GM19324 (cell line): ENCODE data around the gene SP100.
A peak's percentile ranks its signal among the peaks of the same experiment; 100 is the strongest.
"Not testable (repeated sequence)": the region's sequence is repeated elsewhere in the genome, so short reads cannot be mapped to it uniquely, and the experiment has no call there.

Source experiments
- ATAC-seq: cut with Tn5 transposase; IDR thresholded peaks from one replicate; pipeline ENCODE4 v1.9.1; 2021; ENCODE audit warnings: mild to moderate bottlenecking, moderate library complexity; ENCODE audit not compliant: unreplicated experiment, low FRiP score

Gene SP100

DNA sequence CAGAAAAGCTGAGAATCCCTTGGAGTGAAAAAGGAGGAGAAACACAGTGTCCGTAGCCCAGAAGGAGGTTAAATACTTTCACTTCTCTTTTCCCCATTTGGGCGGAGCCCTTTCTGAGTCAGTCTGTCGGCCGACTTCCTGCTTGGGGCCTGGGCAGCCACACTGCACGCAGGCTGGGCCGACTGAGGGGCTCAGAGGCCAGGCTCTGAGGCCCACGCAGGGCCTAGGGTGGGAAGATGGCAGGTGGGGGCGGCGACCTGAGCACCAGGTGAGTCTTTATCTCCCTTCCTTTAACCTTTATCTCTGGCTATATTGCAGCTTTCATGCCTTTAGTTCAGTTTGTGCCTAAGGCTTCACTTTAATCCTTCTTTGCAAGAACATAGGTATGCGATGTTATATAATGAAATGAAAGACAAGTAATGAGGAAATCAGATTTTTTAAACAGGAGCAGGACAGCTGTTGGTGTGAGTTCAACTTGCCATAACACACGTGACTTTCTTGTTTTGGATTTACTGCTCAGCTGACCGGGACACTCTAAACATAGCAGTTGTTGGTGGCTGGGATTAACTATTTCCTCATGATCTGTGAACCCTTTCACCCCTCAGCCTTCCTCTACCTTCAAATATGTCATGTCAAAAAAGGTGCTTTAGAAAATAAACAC is at the start of gene SP100:
Gene SP100 (plus strand): TSS at position 141 of the 661 bp plus-strand sequence. CDS start 96 bp downstream, at position 237.
- peak; percentile 71 for ATAC-seq

DNA sequence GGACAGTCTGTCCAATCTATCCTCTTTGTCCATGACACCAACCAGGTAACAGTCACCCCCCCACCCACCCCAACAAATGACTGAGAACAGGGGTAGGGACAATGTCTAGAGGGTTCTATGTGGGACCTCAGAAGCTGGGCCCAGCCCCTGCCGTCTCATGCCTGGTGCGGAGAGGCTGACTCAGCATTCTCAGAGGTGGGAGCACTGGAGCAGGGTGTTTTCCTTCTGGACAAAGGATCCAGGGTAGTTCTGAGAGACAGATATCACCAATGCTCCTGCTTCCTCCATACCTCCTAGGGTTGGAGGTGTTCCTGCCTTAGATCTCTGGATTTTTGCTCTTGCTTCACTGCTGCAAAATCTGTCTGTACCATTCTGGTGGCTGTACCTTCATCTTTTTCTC is 33.9 kb upstream of the SP100 start:
- ATAC-seq = no peak

DNA sequence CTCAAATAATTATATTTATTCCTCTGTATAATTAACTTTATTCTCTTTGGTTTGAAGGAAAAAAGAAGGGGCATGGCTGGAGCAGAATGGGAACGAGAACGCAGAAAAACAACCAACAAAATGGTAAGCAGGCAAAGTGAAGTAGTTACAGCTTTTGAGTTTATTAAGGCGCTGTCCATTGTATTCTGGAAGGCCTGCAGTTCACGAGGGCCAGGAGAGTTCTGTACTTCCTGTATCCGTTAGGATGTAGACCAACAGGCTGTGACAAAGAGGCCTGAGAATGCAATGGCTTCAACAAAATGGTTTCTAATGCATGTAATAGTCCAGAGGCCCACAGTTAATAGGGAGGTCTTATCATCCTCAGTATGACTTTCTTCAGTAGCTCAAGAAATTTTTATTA is 32.5 kb upstream of the SP100 start:
- no peak for ATAC-seq

DNA sequence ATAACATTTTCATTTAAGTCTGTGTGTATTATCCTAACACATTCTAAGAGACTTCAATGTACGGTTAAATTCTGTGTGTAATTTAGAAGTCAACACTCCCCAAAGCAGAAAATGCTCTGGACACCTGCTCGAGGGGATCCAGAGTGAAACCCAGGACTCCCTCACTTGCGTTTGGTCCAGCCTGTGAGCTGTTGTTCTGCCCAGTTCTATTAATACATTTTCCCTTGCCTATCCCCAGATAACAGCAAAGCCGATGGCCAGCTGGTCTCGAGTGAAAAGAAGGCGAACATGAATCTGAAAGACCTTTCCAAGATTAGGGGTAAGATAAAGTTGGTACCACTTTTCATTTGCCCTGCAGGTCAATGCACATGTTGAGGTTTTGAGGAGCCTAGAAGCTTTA is 31.0 kb upstream of the SP100 start:
- no peak for ATAC-seq

DNA sequence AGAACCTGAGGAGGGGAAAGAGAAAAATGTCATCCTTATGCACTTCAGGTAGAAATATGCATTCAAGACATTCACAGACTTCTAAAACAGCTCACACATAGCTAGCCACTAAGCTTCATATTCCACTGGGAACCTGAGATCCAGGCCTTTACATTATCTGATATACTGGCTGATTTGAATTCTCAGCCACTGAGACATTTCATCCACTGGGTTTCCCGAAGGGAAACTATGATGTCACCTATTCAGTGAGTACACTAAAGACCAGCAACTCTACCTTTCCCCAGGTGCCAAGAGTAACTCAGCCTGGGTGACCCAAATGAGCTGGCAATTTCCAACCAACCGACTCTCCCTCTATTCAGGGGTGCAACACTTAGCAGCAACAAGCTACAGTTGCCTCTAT is 21.7 kb upstream of the SP100 start:
- no peak for ATAC-seq

DNA sequence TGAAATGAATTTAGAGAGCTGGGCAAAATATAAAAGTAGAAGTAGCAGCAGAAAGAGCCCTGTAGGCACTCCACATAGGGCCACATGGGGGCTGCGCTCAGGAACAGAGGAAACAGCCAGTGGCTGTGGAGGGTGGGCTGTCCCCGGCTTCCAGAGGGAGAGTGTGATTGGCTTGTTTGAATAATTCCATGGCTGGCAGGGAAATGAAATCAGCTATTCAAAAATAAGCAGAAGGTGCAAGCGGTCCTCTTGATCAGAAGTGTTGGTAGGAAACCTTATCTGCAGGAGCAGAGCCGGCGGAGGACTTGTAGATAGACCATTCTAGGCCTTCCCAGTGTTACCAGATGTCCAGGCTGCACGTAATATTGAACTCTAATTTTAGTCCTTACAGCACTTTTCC is 17.3 kb upstream of the SP100 start:
- ATAC-seq = not testable (repeated sequence)

DNA sequence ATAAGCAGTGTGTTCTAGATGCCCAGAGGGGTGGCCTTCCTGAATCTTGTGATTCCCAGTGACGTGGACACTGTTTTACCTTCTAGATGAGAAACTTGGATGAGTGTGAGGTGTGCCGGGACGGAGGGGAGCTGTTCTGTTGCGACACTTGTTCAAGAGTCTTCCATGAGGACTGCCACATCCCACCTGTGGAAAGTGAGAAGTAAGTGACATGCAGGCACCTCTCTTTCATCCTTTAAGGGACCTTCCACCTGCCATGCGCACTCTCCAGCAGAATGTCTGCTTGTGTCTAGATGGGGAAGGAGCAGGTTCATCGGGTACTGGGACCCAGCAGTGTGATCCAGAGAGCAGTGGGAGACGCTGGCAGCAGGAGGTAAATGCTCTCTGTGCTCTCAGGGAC is 16.0 kb upstream of the SP100 start:
- ATAC-seq = no peak

DNA sequence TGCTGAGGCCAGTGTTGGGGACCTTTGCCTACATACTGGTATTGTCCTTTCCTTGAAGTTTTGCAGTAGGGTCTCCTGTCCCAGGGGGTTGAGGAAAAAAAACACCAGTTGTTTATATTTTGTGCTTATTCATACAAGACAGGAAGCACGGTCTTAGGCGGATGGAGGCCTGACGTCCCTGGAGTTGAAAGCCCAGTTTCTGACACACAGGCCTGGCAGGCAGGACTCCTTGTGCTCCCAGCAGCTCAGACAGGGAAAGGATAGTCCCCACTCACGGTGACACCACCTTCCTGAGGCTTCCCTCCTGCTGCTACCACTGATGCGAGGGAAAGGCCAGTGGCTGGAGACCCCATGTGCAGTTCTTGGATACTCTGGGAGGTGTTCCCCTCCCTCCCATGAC is 15.5 kb upstream of the SP100 start:
- no peak for ATAC-seq

DNA sequence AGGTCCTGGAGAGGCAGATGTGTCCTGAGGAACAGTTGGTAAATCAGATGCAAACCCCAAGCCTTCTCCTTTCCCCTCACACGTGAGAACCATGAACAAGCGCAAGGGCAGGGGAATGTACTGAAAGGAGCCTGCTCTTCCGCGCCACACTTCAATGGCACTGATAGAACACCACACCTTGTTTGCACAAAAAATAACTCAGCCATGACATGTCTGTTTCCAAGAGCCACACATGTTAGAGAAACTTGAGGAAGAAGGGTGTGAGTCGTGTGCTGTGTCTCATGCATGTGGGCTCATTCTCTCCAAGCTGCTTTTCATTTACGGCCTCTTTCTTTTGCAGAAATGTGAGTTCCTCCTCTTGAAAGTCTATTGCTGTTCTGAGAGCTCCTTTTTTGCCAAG is 15.0 kb upstream of the SP100 start:
- ATAC-seq = not testable (repeated sequence)

DNA sequence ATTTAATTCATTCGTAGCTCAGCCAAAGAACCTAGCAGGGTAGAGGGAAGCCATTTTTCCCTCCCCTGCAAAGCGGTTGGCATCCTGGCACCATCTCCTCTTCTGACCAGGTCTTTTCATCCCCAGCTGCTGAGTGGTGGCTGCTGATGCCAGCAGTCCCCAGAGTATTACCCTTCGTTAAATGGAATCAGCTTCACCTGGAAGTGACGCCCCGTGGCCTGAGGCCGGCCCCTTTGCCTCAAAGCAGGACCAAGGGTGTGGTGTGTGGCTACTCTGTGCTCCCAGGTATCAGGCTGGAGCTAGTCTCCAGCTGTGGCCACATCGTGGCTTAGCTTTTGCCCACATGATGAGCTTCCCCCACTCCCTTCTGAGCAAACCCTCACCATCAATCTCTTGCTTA is 12.3 kb upstream of the SP100 start:
- ATAC-seq = no peak

DNA sequence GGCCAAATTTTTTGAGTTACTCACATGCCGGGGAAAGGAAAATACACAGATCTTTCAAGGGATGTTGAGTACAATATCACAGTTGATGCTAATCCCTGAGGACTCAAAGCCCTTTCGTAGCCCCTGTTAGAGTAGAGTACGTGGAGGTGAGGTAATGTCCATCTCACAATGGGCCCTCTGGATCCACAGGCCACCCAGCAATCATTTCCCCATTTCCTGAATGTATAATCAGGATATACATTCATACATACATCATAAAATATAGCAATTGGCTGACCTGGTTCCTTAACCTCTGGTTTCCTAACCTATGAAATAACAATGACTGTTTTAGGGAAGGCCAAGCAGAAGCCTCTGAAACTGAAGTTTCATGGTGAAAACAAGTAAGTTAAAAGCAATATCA is 10.2 kb upstream of the SP100 start:
- ATAC-seq = no peak

DNA sequence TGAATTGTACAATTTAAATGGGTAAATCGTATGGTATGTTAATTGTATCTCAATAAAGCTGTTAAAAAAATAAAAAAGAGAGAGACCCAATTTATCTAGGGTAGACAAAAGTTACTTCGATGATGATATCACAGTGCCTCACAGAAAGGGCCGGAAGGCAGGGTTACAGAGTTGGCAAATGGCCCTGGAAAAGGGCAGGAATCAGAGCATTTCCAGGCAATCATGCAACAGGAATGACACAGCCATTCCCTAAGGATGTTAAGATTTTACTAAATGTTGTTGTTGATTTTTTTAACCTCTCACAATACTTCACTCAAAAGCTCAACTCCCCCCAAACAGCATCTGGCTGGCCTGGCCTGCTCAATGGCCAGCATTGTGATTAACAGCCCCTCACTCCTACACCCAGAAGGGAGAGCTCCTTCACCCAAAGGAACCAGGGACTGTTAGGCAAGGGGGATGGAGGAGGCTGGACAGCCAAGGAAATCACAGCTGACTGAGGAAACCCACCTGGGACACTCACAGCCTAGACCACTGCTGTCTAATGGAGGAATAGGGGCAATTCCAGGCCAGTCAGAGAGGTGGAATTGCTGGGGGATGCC is 7.7 kb upstream of the SP100 start:
- ATAC-seq = no peak

DNA sequence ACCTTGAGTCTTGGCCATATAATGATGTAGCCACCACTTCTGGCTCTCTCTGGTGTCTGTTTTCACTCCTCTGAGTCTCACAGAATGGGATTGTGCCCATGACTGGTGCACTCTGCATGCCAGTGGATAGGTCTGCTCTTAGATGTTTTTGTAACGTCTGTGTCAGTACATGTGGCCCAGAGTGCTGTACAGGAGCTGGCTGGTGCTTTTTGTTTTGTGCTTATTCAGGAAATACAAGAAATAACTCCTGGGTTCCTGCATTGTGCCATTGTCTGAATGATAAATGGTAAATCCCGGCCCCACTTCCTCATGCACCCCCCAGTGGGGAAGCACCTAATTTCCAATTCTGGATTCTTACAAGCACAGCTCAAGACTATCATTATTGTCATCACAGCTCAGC is 6.7 kb upstream of the SP100 start:
- not testable (repeated sequence) for ATAC-seq

DNA sequence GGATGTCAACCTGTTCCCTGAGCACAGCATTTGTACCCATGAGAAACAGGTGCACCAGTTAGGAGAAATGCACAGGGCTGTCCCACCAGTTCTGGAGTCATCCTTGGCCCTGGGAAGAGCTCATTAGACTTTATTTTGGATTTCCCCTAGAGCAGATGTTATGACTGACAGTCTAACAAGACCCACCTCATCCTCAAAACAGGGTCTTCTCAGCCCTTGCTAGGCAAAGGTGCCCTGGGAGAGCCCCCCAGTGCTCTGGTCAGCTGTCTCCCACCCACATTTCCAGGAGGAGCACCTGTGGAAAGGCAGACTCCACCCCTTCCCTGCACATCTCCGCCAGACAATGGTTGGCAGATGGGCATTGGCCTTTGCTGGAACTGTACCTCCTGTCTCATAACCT is 5.7 kb upstream of the SP100 start:
- ATAC-seq = no peak

DNA sequence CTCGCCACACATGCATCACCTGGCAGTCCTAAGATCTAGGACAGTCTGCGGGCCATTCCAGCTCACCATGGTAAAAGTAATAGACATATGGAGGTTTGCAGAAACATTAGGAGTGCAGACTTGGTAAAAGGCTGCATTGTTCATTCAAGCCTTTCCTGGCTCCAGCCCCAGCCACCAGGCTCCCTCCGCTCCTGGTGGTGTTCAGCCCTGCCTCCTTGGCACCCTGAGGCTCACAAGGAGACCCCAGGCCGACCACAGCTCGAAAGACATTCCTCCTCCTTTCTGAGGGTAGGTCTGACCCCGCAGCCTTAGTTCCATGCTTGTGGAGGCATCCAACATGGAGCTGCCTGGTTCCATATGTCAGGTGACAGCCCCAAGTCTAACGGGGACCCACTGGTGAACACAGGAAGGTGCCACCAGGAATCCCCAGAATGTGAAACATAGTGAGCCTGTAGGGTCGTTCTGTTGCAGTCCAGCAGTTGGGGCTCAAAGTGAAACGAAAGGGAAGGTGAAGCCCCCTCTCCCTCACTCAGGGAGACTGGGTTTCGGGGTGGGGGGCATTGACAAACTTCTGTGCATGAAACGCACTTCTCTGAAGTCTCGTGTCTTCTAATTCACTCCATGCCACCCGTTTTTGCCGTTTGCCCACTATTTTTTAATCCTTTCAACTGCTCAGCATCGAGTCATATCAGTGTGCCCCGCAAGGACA is 5.0 kb upstream of the SP100 start:
- ATAC-seq = no peak

DNA sequence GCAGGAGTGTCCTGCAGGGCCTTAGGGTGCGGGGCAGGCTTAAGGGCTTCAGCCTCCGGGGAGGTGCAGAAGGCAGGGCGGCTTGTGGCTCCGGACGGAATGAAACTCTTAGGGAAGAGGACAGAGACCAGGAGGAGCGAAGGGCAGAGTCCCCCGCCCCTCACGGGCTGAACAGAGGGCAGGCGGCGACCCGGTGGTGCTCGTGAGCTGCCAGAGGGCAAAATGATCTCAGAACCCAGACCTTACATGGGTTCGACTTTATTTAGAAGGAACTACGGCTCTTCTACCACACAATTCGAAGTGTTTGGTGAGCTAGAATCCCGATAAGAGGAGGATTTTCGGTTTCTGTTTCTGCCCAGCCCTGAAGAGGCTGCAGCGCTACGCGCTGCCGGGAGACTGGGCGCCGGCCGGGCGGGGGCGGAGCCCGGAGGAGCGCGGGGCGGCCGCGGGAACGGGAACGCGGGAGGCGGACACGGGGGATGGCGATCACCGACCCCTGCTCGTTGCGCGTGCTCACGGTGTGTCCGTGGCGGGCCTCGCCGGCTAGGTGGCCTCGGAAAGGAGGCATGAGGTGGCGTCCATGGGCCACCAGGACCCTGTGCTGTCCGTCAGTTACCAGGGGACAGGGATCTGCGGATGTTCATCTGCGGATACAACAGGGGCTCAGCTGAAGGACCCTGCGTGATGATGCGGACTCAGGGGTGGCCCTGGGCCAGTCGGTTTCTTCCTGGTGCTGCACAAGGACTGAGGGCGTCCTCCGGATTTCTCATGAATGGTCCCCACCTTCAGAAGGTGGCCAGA is 4.2 kb upstream of the SP100 start:
- ATAC-seq = peak; percentile 56

DNA sequence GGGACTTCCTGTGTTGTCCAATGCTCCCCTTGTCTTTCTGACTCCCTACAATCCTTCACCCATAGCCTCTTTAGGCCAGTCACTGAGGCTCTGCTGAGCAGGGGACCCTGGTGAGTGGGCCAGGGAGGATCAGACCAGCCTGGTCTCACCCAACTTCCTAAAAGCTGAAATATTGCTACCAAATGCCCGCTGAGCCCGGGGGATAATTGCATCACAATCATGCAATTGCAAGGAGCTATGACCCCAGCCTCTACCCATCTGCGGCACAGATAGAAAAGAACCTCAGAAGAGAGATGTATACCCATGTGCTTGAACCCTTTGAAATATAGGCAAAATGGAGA is 3.7 kb upstream of the SP100 start:
- ATAC-seq = no peak

DNA sequence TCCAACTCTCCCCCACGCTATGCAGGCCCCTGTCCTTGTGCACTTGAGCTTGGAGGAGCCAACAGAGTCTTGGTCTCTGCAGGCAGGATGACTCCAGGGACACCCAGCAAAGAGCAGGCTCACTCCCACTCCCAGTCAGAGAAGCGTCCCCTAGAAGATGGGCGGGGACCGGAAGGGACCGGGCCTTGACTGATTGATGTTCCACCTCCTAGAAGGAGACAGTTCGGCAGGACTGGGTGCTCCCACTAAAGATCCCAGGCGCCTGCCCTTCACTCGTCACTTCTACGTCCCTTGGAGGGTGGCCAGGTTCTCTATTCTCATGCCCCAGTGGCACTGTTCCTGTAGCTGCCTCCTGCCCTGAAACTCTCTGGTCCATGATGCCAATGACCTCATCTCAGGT is 3.2 kb upstream of the SP100 start:
- ATAC-seq = no peak

DNA sequence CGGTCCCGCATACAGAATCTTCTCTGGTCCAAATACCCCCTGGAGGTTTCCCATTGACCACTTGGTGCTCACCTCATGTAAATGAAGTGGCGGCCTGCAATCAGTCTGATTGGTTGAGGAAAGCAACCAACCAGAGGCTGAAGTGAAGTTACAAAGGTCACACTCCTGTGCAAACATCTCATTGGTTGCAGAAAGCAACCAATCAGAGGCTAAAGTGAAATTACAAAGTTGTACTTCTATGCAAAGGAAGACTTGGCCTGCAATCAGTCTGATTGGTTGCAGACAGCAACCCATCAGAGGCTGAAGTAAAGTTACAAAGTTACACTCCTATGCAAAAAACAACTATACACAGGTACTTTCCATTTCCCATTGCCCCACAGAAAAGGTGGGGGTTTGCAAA is 2.5 kb upstream of the SP100 start:
- no peak for ATAC-seq

DNA sequence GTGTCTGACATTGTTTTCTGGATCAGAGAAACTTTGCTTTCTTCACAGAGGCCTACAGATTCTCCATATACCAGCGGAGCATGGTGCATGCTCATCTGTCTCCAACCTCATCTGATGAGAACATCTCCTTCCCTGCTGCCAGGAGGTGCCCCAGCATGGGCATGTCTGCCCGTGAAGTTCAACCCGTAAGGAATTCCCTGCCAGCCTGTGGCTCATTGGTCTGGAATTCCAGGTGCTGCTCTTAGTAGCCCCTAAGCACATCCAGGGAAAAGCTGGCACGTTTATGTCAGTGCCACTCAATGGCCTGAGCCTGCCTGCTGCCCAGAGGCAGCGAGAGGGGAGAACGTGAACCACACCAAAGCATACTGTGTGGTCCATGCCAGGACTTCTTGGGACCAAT is 1.7 kb upstream of the SP100 start:
- ATAC-seq = no peak

DNA sequence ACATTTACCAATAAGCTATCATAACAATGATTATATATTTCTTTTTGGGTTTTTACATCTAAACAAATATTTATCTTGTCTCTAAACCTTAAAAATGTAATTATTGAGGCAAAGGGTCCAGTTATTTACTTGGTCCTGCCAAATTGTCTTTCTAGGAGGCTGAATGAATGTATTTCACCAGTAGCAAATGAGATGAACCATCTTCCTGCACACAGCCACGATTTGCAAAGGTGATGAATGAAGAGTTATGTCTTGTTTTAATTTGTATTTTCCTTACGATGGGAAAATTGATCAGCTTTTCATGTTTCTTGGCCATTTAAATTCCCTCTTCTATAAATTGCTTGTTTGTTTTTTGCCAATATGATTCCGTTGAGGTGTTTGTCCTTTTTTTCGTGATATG is 1.4 kb downstream of the SP100 start:
- ATAC-seq = no peak
